B cell (primary cell): Measurements from ENCODE around the gene KLK6.

Source experiments
- EZH2 ChIP-seq: IDR thresholded peaks from 2 replicates; pipeline ENCODE4 v1.6.1; 2012; ENCODE audit warnings: borderline replicate concordance, low read depth, mild to moderate bottlenecking, moderate library complexity, low read length; ENCODE audit not compliant: insufficient read depth, poor library complexity, severe bottlenecking
- TF ChIP-seq, protein P1 (sequence below): fragments of 200-600 bp; IDR thresholded peaks from one replicate; pipeline ENCODE4 v1.8.0; 2022; ENCODE audit warnings: antibody characterized with exemption, mild to moderate bottlenecking

DNA sequence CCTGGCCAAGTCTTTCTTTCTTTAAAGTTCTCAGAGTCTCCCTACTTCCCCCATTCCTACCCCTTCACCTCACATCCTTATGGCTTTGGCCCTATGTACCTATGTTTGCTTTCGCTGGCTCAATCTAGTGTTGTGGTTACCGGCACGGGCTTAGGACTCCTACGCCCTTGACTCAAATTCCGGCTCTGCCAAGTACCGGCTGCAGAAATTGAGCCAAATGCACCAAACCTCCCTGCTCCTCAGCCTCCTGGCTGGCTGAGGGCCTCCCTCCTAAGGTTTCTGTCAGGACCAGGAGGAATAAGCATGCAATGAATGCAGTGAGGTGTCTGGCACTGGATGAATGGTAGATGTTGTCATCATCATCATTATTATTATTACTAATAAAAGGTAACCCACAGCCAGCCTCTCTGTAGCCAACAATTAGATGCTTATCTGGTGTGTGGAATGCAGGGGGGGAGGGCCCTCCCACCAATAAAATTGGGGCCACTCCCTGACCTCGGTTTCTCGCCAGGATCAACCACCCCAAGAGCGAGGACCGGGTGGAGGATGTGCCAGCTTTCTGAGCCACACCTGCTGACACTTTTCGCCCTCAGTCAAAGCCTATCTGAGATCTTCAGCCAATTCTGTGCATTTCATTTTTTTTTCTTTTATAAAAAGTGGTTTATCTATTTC, 37.2 kb downstream of the KLK6 start:
- TF ChIP-seq, protein P1, sequence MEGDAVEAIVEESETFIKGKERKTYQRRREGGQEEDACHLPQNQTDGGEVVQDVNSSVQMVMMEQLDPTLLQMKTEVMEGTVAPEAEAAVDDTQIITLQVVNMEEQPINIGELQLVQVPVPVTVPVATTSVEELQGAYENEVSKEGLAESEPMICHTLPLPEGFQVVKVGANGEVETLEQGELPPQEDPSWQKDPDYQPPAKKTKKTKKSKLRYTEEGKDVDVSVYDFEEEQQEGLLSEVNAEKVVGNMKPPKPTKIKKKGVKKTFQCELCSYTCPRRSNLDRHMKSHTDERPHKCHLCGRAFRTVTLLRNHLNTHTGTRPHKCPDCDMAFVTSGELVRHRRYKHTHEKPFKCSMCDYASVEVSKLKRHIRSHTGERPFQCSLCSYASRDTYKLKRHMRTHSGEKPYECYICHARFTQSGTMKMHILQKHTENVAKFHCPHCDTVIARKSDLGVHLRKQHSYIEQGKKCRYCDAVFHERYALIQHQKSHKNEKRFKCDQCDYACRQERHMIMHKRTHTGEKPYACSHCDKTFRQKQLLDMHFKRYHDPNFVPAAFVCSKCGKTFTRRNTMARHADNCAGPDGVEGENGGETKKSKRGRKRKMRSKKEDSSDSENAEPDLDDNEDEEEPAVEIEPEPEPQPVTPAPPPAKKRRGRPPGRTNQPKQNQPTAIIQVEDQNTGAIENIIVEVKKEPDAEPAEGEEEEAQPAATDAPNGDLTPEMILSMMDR: no peak
- no peak for TF ChIP-seq EZH2
